Fibroblast of peridontal ligament (primary cell): ENCODE data around the gene HLCS.
"Not testable (repeated sequence)": the region's sequence is repeated elsewhere in the genome, so short reads cannot be mapped to it uniquely, and the experiment has no call there.

Experiments used
- DNase-seq: peaks from one replicate; pipeline ENCODE4 v3.0.0-alpha.2; 2010; ENCODE audit errors: extremely low read depth

HLCS gene

GRCh38 chr21:36959020-36959835 lies 7.2 kb downstream of the HLCS start:
- DNase-seq: no peak

DNA sequence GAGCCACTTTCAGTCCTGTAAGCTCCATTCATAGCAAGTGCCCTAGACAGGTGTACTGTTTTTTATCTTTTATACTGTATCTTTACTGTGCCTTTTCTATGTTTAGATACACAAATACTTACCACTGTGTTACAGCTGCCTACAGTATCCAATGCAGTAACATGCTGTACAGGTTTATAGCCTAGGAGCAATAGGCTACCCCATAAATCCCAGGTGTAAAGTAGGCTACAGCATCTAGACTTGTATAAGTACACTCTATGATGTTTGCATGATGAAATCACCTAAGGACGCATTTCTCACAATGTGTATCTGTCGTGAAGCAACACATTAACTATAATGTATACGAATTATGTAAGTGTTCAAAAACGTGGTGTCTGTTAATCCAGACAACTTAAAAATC lies 10.7 kb downstream of the HLCS start:
- DNase-seq: no peak

DNA sequence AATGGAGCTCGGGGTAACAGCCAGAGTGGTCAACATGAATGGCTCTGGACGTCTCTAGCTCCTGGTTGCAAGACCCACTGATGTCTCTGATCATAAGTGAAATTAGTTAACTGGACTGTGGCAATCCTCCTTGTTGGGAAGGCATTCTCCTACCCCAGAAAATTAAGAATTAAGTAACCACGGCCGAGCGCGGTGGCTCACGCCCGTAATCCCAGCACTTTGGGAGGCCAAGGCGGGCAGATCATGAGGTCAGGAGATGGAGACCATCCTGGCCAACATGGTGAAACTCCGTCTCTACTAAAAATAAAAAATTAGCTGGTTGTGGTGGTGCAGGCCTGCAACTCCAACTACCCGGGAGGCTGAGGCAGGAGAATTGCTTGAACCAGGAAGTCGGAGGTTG lies 14.1 kb downstream of the HLCS start:
- DNase-seq: not testable (repeated sequence)

DNA sequence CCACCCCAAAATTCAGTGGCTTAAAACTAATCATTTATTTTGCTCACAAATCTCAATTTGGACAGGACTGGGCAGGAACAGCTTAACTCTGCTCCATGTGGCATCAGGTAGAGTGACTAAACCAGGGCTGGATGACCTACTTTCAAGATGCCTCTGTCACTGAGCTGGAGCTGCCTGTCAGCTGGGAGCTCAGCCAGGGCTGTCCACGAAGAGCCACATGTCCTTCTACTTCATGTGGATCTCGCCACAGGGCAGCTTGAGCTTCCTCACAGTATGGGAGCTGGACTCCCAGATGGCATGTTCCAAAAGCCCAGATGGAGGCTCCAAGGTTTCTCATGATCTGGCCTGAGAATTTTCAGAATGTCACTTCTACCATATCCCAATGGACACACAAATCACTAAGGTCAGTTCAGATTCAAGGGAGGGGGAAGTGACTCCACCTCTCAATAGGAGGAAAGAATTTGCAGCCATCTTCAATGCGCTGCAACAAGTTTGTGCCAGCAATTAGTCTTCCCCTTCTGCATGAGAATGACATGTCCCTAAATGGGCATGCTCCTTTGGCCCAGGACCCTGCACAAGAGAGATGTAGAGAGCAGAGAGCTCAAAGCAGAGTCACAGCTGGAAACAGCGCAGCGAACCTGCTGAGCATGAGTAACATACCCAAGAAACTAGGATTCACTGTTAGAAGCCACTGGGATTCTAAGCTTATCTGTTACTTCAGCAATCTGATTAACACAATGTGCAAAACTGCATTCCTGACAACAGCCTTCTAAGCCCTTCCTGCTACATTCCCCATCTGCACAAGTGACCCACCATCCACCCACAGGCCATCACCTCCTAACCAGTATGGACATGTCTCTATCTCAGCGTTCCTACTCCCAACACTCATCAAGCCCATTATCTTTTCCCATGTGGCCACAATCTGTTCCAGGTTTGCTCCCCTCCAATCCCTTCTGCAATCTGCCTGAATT lies 17.0 kb downstream of the HLCS start:
- no peak for DNase-seq

DNA sequence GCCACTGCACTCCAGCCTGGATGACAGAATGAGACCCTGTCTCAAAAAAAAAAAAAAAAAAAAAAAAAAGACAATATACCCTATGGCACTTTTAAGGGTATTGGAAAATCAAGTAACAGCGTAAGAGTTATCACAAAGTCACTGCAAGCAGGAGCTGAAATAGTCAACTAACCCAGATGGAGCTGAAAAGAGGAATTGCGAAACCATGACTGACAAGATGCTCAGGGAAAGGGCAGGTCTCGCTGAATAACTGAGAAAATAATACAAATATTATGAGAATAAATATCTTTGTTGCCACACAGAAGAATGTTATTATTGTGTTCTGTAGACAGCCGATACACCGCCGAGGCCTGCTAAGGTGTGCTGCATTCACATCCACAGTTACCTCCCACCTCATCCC lies 17.8 kb downstream of the HLCS start:
- DNase-seq: peak; percentile 19

DNA sequence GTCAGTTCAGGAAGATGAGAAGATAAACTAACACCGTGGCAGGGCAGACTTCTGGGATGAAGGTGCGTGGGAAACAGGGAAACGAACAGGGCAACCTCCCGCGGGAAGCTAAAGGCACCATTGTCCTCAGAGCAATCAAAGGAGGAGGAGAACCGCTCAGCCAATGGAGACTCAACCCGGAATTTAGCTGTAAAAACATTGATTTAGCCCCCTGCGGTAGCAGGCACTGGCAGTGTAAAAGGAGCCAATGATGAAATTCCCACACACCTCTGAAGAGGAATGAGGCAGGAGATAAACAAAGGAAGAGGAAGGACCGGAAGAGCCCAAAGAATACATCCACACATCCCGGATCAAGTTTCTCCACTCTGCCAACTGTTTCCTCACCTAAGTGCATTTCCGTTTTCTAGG lies 19.5 kb downstream of the HLCS start:
- DNase-seq: no peak

DNA sequence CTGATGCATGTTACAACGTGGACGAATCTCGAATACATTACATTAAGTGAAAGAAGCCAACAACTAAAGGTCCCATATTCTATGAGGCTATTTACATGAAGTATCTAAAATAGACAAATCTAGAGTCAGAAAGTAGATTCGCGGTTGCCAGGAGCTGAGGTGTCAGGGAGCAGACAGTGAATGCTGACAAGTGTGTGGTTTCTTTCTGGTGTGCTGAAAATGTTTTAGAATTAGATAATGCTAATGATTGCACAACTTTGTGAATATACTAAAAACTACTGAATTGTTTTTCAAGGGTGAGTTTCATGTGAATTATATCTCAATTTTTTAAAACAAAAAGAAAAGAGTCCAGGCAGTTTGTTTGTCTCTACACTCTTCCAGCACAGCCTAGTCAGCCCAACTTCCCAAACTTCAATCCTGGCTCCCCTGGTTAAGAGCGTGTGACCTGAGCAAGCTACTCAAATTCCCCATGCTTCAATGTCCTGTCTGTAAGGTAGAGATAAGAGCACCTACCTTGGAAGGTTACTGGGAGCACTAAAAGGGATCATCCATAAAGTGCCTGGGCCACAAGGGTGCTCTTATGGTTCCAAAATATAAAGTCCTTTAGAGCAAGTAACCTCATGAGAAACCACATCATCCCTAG lies 20.9 kb downstream of the HLCS start:
- DNase-seq: peak; percentile 8

DNA sequence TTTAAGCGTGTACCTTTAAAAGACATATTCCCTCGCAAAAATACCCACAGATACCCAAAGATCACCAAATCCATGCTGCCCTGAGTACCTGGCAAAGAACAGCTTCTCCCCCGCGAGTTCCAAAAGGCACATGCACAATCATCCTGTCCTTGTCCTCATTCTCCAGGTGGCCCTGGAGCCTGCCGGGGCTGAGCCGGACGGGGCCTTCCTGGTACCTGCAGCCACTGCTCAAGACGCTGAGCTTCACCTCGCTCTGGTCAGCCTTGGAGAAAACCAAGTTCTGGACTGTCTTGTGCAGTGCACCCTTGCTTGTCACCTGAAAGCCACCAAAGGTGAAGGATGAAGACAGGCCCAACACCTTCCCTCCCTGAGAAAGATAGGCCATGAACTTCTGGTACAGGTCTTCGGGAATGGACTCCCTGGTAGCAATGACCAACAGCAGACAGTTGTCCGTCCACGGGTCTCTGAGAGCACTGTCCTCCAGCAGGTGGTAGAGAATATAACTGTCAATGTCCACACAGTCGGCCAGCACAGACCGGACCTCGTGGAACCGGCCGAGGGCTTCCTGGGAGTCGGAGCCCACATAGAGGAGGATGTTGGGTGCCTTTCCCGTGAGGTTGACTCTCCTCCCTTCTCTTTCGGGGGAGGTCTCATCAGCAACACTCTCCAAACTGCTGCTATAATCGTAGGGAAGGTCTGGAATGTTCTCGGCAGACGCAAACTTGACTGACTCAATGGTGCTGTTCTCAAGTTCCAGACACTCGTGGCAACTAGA lies 29.9 kb downstream of the HLCS start:
- DNase-seq: no peak

DNA sequence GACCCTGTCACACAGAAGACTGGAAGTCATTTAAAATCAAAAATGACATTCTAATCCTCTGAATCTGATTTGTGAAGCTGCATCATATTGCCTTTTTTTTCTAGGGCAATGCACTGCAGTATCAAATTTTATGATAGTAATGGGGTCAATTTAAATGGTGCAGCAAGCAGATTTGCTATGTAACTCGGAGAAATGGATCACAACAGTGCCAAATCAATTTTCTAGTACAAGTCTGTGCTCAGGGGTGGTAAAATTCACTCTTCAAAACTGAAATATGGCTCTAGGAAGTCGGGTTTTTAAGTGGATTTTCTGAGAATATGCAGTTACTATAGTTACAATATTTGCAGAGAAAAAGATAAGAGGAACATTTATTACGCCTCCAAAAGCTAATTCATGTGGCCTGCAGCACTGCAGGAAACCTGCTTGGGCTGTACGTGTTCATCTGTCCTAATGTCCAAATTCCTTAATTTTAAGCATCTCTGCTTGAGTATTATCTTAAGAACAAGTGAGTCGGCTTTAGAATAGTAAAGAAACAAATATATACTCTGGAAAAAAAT lies 31.5 kb downstream of the HLCS start:
- DNase-seq: no peak

DNA sequence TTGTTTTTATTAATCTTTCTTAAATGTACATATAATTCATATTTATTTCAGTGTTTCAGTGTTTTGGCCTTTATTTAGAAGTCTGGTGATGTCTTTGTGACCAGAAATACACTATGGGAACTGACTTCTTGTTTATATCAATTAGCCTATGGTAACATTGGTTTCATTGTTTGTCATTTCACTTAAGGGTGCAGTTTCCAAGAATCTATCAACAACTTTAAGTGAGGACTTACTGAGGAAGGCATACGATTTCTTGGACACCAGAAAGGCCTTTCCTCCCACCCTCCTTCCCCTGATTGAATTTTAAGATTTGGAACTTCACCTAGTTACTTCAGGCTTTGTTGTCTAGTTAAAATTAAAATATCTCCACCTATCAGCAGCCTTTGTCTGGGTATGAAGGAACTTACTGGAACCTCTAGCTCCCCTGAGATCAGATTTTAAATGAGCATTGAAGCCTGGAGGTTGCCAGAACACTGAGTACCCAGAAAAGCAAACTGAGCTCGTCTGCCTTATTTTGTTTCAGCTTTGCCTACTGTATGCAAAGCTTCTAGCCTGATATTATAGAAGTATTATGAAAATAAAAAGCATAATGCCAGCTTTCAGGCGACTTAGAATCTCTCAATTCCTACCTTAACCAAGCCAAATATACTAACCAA lies 34.2 kb downstream of the HLCS start:
- DNase-seq: no peak

DNA sequence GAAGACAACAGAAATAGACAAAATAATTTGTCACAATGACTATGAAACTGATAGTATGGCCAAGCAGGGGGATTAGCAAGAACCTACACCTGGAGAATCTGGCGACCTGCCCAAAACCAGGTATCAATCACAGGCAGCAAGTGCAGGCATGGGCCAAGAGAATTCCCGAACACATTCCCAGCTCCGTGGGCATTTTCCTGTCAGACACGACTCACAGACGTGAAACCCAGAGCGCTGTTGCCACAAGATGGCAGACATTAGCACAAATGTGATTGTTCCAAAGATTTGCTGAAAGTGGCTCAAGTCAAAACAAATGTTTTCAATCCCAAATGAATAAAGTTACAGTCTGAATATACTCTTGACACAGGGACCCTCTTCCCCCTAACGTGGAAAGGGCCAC lies 36.8 kb downstream of the HLCS start:
- peak; percentile 35 for DNase-seq

DNA sequence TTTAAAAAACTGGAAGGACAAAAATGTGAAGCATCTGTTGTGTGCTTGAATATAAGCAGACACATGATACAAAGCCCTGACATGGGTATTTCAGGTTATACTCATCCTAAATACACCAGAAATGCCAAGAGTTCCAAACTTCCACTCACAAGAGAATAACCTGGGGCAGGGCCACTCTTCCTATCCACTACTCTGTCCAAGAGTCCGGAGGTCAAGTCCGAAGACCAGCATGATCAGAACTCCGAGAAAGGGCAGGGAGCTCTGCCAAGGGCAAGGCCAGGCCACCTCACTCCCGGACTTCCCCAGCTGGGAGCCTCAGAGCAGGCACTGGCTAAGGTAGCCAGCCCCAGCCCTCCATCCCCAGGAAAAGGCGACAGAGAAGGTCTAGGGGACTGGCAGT lies 37.5 kb downstream of the HLCS start:
- DNase-seq: no peak

- DNase-seq: peak; percentile 99
Observed at GRCh38 chr21:36927719-36928117, 38.8 kb downstream of the HLCS start.

DNA sequence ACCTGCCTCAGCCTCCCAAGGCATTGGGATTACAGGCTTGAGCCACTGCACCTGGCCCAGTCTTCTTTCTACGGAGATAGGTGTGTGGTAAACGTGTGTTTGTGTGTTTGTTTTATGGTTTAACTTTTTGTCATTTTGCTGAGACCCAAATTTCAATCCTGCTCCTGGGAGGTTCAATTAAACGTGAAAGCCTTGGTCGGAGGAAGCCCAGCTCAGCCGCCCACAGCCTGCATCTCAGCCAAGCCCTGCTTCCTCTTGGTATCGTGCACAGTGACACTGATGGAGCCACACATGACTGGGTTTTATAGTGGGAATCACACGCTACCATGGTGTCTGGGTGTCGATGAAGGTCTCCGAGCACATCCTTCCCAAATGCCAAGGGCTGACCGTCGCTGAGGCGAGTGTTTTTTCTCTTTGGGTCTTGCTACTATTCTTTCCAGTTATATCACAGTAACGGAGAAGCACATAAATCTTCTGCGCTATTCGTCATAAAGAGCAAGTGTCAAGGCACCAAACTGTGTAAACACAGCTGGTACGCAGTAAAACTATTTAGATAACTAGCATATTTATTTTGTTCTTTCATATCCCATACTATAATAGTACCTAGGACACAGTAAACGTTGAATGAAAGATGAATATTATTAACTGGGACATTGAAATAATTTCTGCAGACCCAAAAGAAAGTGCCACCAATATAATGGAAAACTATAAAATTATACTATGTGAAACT lies 39.3 kb downstream of the HLCS start:
- DNase-seq: no peak

- DNase-seq: peak; percentile 56
Observed at GRCh38 chr21:36923270-36923669, 43.2 kb downstream of the HLCS start.

DNA sequence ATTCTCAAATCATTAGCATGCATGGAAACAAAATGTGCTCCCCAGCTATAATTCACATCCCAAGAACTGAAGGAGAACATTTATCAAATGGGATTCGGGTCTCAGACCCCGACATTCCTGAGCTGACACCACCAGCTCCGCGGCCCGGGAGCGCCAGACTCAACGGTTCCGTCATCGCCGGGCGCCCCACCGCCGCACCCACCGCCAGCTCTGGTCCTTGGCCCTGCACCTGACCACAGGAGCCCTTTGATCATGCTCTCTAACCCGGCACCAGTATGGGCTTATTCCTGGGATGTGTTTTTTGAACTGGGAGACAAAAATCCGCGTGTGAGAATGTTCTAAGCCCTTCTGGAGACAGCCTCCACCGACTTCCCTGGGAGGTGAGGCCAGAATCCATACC lies 43.6 kb downstream of the HLCS start:
- no peak for DNase-seq

DNA sequence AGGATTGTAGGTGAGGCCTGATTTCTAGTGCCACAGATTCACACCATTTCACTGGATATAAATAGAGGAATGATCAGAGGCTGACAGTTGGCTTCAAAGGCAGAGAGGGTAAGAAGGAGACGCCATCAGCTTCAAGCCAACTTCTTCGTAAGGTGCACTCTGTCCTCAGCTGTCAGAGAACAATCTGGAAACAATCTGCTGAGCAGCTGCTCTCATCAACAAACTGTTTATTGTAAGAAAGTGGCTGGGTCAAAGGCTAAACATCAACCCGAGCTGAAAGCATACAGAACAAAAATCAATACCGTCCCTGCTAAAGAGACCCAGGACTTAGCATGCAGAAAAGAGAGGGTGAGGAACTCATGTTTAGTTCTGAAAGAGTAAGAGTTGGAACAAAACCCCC lies 48.2 kb downstream of the HLCS start:
- peak; percentile 16 for DNase-seq

DNA sequence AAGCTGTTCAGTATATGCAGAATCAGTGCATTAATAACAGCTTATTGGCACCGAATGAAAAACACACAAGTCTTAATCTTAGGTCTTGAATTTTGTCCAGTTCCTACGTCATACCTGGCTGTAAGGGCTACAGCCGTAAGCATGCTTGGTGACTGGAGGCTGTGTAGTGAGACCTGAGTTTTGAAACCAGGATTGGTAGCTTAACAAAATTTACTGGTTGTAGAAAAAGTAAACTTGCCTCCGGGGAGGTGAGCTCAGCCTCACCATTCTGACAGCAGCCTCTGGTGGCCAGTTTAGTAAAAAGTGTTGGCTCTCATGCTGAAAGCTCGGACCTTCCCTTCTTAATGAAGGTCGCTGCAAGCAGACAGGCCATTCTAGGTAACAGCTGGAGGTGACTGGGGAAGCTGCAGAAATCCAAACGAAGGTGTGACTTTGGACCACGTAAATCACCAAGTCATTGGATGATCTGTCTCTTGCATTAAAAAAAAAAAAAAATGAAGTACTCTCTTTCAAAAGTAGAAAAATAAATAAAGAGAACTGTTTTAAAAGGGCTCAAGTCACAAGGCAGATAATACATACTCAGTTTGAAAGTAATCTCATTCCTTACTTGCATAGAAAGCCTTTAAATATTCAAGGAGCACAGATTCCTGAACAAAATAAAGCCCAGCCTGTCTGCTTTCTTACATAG lies 48.9 kb downstream of the HLCS start:
- peak; percentile 55 for DNase-seq

DNA sequence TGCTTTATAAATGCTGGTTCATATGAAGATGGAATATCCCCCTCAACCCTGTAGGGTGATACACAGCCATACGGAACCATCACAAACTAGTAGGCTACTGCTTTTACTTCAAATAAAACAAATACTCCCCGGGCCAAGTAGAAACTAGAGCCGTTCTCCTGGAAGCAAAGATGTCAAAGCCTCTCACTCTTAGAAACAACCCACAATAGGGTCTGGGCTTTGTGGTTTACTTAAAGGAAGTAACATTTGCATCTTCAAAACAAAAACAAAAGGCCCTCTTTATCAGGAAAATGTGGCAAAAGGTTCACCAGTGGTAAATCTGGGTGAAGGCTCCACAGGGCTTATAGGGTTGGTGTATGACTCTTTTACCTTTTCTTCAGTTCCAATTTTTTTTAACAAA lies 49.8 kb downstream of the HLCS start:
- DNase-seq: no peak
